DOHH2 (cell line): ENCODE data around the gene LRRC73.

Experiments
- H3F3A ChIP-seq: fragments of 200-600 bp; sonication (generic), shearing (Covaris generic); 2 replicates; pipeline ENCODE4 v1.6.0; 2016; ENCODE audit warnings: antibody characterized with exemption, mild to moderate bottlenecking; ENCODE audit not compliant: control insufficient read depth, insufficient read depth
- H3K27ac ChIP-seq: fragments of 200-600 bp; sonication (generic); 2 replicates; pipeline ENCODE4 v1.5.1; 2014; ENCODE audit warnings: low read depth, mild to moderate bottlenecking, low read length, moderate library complexity
- H3K27me3 ChIP-seq: fragments of 200-600 bp; sonication (generic); 2 replicates; pipeline ENCODE4 v1.6.1; 2014; ENCODE audit warnings: mild to moderate bottlenecking, low read length, mixed read lengths; ENCODE audit not compliant: control insufficient read depth
- H3K36me3 ChIP-seq: fragments of 200-600 bp; sonication (generic); 2 replicates; pipeline ENCODE4 v1.6.1; 2014; ENCODE audit warnings: mild to moderate bottlenecking, low read length, moderate library complexity, mixed read lengths; ENCODE audit not compliant: control insufficient read depth
- H3K4me1 ChIP-seq: fragments of 200-600 bp; sonication (generic); 2 replicates; pipeline ENCODE4 v1.6.1; 2014; ENCODE audit warnings: mild to moderate bottlenecking, low read length, mixed read lengths; ENCODE audit not compliant: control insufficient read depth
- H3K4me2 ChIP-seq: fragments of 200-600 bp; sonication (generic); 2 replicates; pipeline ENCODE4 v1.6.0; 2014; ENCODE audit warnings: mild to moderate bottlenecking, low read length, moderate library complexity
- H3K4me3 ChIP-seq: fragments of 200-600 bp; sonication (generic); 2 replicates; pipeline ENCODE4 v1.5.1; 2014; ENCODE audit warnings: mild to moderate bottlenecking, low read length, mixed read lengths
- H3K79me2 ChIP-seq: fragments of 200-600 bp; sonication (generic); 2 replicates; pipeline ENCODE4 v1.6.1; 2014; ENCODE audit warnings: mild to moderate bottlenecking, low read length, mixed read lengths; ENCODE audit not compliant: control insufficient read depth
- H3K9me2 ChIP-seq: fragments of 200-600 bp; sonication (generic); replicated peaks from 2 replicates; pipeline ENCODE4 v1.6.1; 2014; ENCODE audit warnings: mild to moderate bottlenecking, low read length, mixed read lengths; ENCODE audit not compliant: control insufficient read depth
- H3K9me3 ChIP-seq: fragments of 200-600 bp; sonication (generic); 2 replicates; pipeline ENCODE4 v1.6.1; 2014; ENCODE audit warnings: antibody characterized with exemption, low read length, mixed read lengths; ENCODE audit not compliant: control insufficient read depth, insufficient read depth
- H4K20me1 ChIP-seq: fragments of 200-600 bp; sonication (generic); 2 replicates; pipeline ENCODE4 v1.6.0; 2014; ENCODE audit warnings: low read depth, mild to moderate bottlenecking, antibody characterized with exemption, low read length, moderate library complexity; ENCODE audit not compliant: control insufficient read depth, insufficient read depth
- CTCF ChIP-seq: fragments of 200-600 bp; sonication (generic); IDR thresholded peaks from one replicate; pipeline ENCODE4 v1.5.1; 2014; ENCODE audit warnings: antibody characterized with exemption, mild to moderate bottlenecking, low read depth, low read length; ENCODE audit not compliant: poor library complexity, severe bottlenecking
- EZH2phosphoT487 ChIP-seq: fragments of 200-600 bp; sonication (generic); IDR thresholded peaks from 2 replicates; pipeline ENCODE4 v1.6.1; 2017; ENCODE audit warnings: borderline replicate concordance, mild to moderate bottlenecking, antibody characterized with exemption, low read length, moderate library complexity, mixed read lengths

LRRC73 gene

GRCh38 chr6:43503443-43503842 is 6.7 kb downstream of the LRRC73 start:
- peaks cover 4% of the 10 kb centered on the region; the same call in 1 of the 2 replicates for H3F3A ChIP-seq

GRCh38 chr6:43502666-43503065 is 7.5 kb downstream of the LRRC73 start:
- Histone ChIP-seq H3K36me3 (peaks cover 61% of the 10 kb centered on the region), H3K9me3 (no peaks in the 10 kb centered on the region), H3K4me1 (peaks cover 14% of the 10 kb centered on the region), H4K20me1 (no peaks in the 10 kb centered on the region), H3K4me2 (no peak overlapping the region), H3K27ac (no peak overlapping the region), H3K4me3 (no peak overlapping the region), H3K27me3 (no peaks in the 10 kb centered on the region), H3F3A (peaks cover 4% of the 10 kb centered on the region; the same call in 1 of the 2 replicates), H3K9me2 (no peaks in the 10 kb centered on the region), H3K79me2 (no peaks in the 10 kb centered on the region)
- TF ChIP-seq EZH2phosphoT487 (no peak), CTCF (no peak)

More at GRCh38 chr6:43503443-43503842, 6.7 kb downstream of the LRRC73 start:
- Histone ChIP-seq H3K4me3 (no peak overlapping the region), H3K27me3 (peaks cover 2% of the 10 kb centered on the region; the same call in 1 of the 2 replicates), H3K4me2 (no peak overlapping the region), H3K9me2 (no peaks in the 10 kb centered on the region), H4K20me1 (no peaks in the 10 kb centered on the region), H3K27ac (no peak overlapping the region), H3K36me3 (peaks cover 58% of the 10 kb centered on the region), H3K4me1 (peaks cover 15% of the 10 kb centered on the region), H3K79me2 (no peaks in the 10 kb centered on the region), H3K9me3 (no peaks in the 10 kb centered on the region)
- TF ChIP-seq EZH2phosphoT487, result no peak
- no peak for TF ChIP-seq CTCF

DNA sequence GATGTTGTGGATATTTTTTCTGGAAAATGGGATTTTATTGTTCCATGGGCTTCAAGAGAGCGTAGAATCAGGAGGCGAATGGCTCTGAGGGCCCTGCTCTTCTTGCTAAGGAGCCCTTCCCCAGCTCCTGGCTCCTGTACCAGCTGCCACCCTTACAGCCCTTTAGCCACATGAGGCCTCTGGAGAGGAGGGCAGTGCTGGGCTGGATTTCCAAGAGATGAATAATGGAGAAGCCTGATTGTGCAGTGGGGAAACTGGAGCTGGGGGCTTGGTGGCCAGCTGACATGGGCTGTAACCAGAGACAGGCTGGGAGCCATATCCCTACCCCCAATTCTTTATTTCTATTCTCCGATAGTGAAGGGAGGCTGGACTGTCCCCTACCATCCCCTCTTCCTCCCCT is 9.2 kb downstream of the LRRC73 start:
- Histone ChIP-seq H3K4me1 (peaks cover 2% of the 10 kb centered on the region), H3K79me2 (no peaks in the 10 kb centered on the region), H3F3A (peaks cover 2% of the 10 kb centered on the region; the same call in 1 of the 2 replicates), H3K9me3 (no peaks in the 10 kb centered on the region), H3K27me3 (no peaks in the 10 kb centered on the region), H3K36me3 (peaks cover 64% of the 10 kb centered on the region), H4K20me1 (no peaks in the 10 kb centered on the region), H3K9me2 (no peaks in the 10 kb centered on the region), H3K4me3 (no peak overlapping the region), H3K4me2 (no peak overlapping the region), H3K27ac (no peak overlapping the region)
- TF ChIP-seq CTCF (no peak), EZH2phosphoT487 (no peak)
